Pericardium fibroblast (primary cell): ENCODE results near the gene SPACA9. TPM values are rescaled to one million over a fixed set of nuclear protein-coding genes. Genes with fewer than 3 reads are reported as not detected.

Experiments
- total RNA-seq: library from RNA; depleted of rRNA; stranded (reverse); fragments of >200 nt; gene quantifications from 2 replicates; pipeline ENCODE4 v1.2.3, GENCODE V29; 2015

SPACA9 gene
- total RNA-seq: 2.0 and 7.3 TPM in 2 replicates

DNA sequence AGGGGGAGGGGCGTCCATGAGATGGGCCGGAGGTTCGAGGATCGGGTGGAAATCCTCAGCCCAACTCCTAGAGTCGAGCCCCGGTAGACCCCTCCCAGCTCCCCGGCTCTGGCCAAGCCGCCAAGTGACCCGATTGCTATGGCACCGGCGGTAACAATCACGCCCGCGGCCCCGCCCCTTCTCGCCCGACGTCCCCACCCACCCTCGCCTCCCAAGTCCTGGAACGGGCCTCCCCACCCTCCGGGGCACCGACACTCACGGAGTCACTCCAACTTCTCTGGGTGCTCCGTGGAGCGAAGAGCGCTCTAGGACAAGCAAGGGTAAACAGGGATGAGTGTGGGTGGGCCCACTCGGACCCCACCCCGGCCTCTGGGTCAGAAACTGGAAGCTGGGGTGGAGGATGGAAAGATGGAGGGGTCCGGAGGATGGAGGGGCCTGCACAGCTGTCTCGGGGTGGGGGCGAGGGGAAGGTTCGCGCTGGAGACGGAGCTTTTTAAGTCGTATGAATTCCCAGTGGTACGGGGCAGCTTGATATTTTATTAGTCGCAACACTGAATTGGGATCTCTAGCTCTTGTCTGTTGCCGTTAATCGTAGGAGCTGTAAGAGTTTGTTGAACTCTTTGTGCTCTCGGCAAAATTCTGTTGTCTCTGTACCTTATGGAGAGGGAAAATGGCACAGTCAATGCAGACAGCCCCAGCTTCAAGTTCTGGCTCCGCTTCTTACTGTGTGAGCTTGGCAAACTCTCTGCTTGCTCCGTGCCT, at the start of gene SPACA9:
Gene SPACA9 (plus strand): TSS at position 204 of the 762 bp plus-strand sequence. CDS start 5,050 bp downstream, outside the sequence.

GRCh38 chr9:132877824-132878694, 639 bp upstream of the SPACA9 start, which contains the start of gene AK8:
TSS of gene AK8 (minus strand) at chr9:132878284. CDS start at chr9:132878255, 29 bp downstream.

Other genes with a start within 250 kb of the SPACA9 start
- 9.3 and 11.6 TPM in 2 replicates for gene DDX31, start 208.9 kb upstream of the SPACA9 start, total RNA-seq
- gene GTF3C4, start 208.4 kb upstream of the SPACA9 start, total RNA-seq: 9.5 and 13.4 TPM in 2 replicates
- 0.82 and 5.4 TPM in 2 replicates for gene AK8, start 614 bp upstream of the SPACA9 start, total RNA-seq
- 22.0 and 25.2 TPM in 2 replicates for gene TSC1, start 65.7 kb downstream of the SPACA9 start, total RNA-seq
- gene GFI1B, start 99.8 kb downstream of the SPACA9 start, total RNA-seq: not detected in 2 replicates
- gene GTF3C5, start 152.1 kb downstream of the SPACA9 start, total RNA-seq: 35.6 and 41.5 TPM in 2 replicates
- gene CEL, start 183.1 kb downstream of the SPACA9 start, total RNA-seq: 0.26 and 0.70 TPM in 2 replicates
- 14.6 and 15.3 TPM in 2 replicates for gene RALGDS, start 242.3 kb downstream of the SPACA9 start, total RNA-seq